Kidney epithelial cell (primary cell): ENCODE data around the gene KCNK15. TPM values are rescaled to one million over a fixed set of nuclear protein-coding genes. Genes with fewer than 3 reads are reported as not detected.

ENCODE experiments used
- DNase-seq: peaks from one replicate; pipeline ENCODE4 v3.0.0-alpha.2; 2010; ENCODE audit warnings: low read depth
- H3K27me3 ChIP-seq: 2 replicates; pipeline ENCODE4 v1.6.0; 2011; ENCODE audit warnings: low read length; ENCODE audit not compliant: control insufficient read depth, insufficient read depth
- H3K36me3 ChIP-seq: 2 replicates; pipeline ENCODE4 v1.5.1; 2011; ENCODE audit warnings: low read length; ENCODE audit not compliant: control insufficient read depth, insufficient read depth
- H3K4me3 ChIP-seq: 2 replicates; pipeline ENCODE4 v1.5.1; 2011; ENCODE audit warnings: low read depth, mild to moderate bottlenecking, control low read depth, low read length
- CTCF ChIP-seq: IDR thresholded peaks from 2 replicates; pipeline ENCODE4 v1.5.1; 2011; ENCODE audit warnings: mild to moderate bottlenecking, moderate library complexity, low read length, control low read depth, inconsistent platforms; ENCODE audit not compliant: insufficient read depth, poor library complexity, severe bottlenecking
- total RNA-seq: library from RNA; depleted of rRNA; stranded (reverse); fragments of >200 nt; gene quantifications from 2 replicates; pipeline ENCODE4 v1.2.3, GENCODE V29; 2015

KCNK15 gene
- total RNA-seq, 1 donor from 2014 or later, result 2.5 TPM

- no peak for TF ChIP-seq CTCF
- peak; percentile 89 for DNase-seq
- no peak overlapping the region for H3K4me3 ChIP-seq
- no peaks in the 10 kb centered on the region for H3K36me3 ChIP-seq
- H3K27me3 ChIP-seq, result no peaks in the 10 kb centered on the region
Measured at GRCh38 chr20:44728801-44729443, 16.7 kb upstream of the KCNK15 start.

GRCh38 chr20:44730441-44730840 lies 15.2 kb upstream of the KCNK15 start:
- TF ChIP-seq CTCF, result no peak
- Histone ChIP-seq H3K27me3 (no peaks in the 10 kb centered on the region), H3K4me3 (no peak overlapping the region), H3K36me3 (no peaks in the 10 kb centered on the region)
- DNase-seq, result peak; percentile 87

DNA sequence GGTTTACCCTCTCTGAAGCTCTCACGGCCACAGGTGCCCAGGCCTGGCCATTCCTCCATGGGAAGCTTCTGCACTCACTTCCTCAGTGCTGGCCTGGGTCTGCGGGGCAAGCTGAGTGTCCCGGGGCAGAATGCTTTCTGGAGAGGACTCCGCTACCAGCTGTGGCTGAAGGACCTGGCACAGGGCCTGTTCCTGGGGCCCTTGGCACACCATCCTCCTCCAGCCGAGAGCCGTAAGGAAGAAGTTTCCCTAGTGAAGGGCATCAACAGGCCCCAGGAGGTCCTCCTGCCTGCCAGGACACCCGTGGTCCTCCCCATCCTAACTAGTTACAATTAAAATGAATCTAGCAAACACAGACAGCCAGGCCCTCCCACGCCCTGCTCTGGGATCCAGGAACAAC lies 14.0 kb upstream of the KCNK15 start:
- TF ChIP-seq CTCF, result no peak
- no peaks in the 10 kb centered on the region for H3K36me3 ChIP-seq
- no peaks in the 10 kb centered on the region for H3K27me3 ChIP-seq
- DNase-seq, result no peak
- no peak overlapping the region for H3K4me3 ChIP-seq

GRCh38 chr20:44732327-44732726 lies 13.3 kb upstream of the KCNK15 start:
- H3K36me3 ChIP-seq, result no peaks in the 10 kb centered on the region
- DNase-seq, result no peak
- no peaks in the 10 kb centered on the region for H3K27me3 ChIP-seq
- no peak for TF ChIP-seq CTCF
- no peak overlapping the region for H3K4me3 ChIP-seq

GRCh38 chr20:44733341-44734069 lies 12.2 kb upstream of the KCNK15 start:
- Histone ChIP-seq H3K4me3 (no peak overlapping the region), H3K27me3 (no peaks in the 10 kb centered on the region), H3K36me3 (no peaks in the 10 kb centered on the region)
- DNase-seq, result no peak
- TF ChIP-seq CTCF, result peak; percentile 77
